GM23338 (cell line): Measurements from ENCODE around the gene UBN2.

Source experiments
- CREB1 ChIP-seq: fragments of 250-450 bp; sonication (Bioruptor Pico); IDR thresholded peaks from 2 replicates; pipeline ENCODE4 v1.5.0; 2020; ENCODE audit warnings: low read depth, mild to moderate bottlenecking, moderate library complexity
- EZH2 ChIP-seq: fragments of 200-600 bp; sonication (generic); IDR thresholded peaks from one replicate; pipeline ENCODE4 v1.8.0; 2017; ENCODE audit warnings: antibody characterized with exemption, mild to moderate bottlenecking, low read depth; ENCODE audit not compliant: unreplicated experiment
- EZH2phosphoT487 ChIP-seq: fragments of 200-600 bp; sonication (generic); IDR thresholded peaks from one replicate; pipeline ENCODE4 v1.8.1; 2018; ENCODE audit warnings: antibody characterized with exemption; ENCODE audit not compliant: unreplicated experiment
- JUNB ChIP-seq: IDR thresholded peaks from one replicate; pipeline ENCODE4 v1.6.1; 2016; ENCODE audit warnings: antibody characterized with exemption; ENCODE audit not compliant: unreplicated experiment
- NANOG ChIP-seq: IDR thresholded peaks from 2 replicates; pipeline ENCODE4 v1.6.1; 2016; ENCODE audit warnings: antibody characterized with exemption, borderline replicate concordance
- POLR2AphosphoS5 ChIP-seq: IDR thresholded peaks from 2 replicates; pipeline ENCODE4 v1.6.1; 2016; ENCODE audit warnings: antibody characterized with exemption, low read depth
- STAT1 ChIP-seq: IDR thresholded peaks from one replicate; pipeline ENCODE4 v1.6.1; 2016; ENCODE audit warnings: antibody characterized with exemption; ENCODE audit not compliant: unreplicated experiment
- ZNF331 ChIP-seq: fragments of 250-450 bp; sonication (Bioruptor Pico); IDR thresholded peaks from 2 replicates; pipeline ENCODE4 v1.5.0; 2020; ENCODE audit warnings: low read depth, mild to moderate bottlenecking, moderate library complexity
- TF ChIP-seq, protein P1 (sequence below), 2 experiments: fragments of 200-600 bp in 1 of 2; sonication (generic) in 1 of 2; conservative IDR thresholded peaks; 2 replicates each; pipeline versions ENCODE4 v1.5.1 to v1.6.1; 2016 to 2017; ENCODE audit warnings: antibody characterized with exemption in 2 of 2, low read depth in 2 of 2, mild to moderate bottlenecking in 2 of 2, moderate library complexity in 1 of 2
- TF ChIP-seq, protein P2 (sequence below): fragments of 250-450 bp; sonication (Bioruptor Pico); IDR thresholded peaks from 2 replicates; pipeline ENCODE4 v1.5.0; 2020; ENCODE audit warnings: mild to moderate bottlenecking, moderate library complexity
- TF ChIP-seq, protein P3 (sequence below): IDR thresholded peaks from one replicate; pipeline ENCODE4 v1.6.1; 2018; ENCODE audit warnings: antibody characterized with exemption; ENCODE audit not compliant: unreplicated experiment
- TF ChIP-seq, protein P4 (sequence below): IDR thresholded peaks from 2 replicates; pipeline ENCODE4 v1.6.1; 2016; ENCODE audit warnings: antibody characterized with exemption

DNA sequence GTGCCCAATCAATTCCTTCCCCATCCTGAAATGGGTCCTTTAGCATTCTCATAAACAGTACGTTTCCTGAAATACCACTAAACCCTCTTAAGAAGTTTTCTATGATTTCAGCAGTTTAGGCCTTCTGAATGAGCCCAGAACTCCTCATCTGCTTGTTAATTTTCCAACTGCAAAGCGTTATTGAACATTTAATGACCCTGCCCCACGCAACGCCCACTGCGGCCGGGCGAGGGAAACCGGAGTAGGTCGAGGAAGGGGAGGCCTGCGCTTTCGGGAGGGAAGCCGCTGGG is 608 bp upstream of the UBN2 start:
- TF ChIP-seq, protein P1, sequence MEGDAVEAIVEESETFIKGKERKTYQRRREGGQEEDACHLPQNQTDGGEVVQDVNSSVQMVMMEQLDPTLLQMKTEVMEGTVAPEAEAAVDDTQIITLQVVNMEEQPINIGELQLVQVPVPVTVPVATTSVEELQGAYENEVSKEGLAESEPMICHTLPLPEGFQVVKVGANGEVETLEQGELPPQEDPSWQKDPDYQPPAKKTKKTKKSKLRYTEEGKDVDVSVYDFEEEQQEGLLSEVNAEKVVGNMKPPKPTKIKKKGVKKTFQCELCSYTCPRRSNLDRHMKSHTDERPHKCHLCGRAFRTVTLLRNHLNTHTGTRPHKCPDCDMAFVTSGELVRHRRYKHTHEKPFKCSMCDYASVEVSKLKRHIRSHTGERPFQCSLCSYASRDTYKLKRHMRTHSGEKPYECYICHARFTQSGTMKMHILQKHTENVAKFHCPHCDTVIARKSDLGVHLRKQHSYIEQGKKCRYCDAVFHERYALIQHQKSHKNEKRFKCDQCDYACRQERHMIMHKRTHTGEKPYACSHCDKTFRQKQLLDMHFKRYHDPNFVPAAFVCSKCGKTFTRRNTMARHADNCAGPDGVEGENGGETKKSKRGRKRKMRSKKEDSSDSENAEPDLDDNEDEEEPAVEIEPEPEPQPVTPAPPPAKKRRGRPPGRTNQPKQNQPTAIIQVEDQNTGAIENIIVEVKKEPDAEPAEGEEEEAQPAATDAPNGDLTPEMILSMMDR (conservative IDR thresholded peaks at IDR 0.05; ENCODE audit: low read depth in 2 of 2) = no peak
- no peak for TF ChIP-seq EZH2phosphoT487
- TF ChIP-seq EZH2 = no peak
- no peak for TF ChIP-seq STAT1
- no peak for TF ChIP-seq CREB1 (CRISPR knock-in tag)
- TF ChIP-seq, protein P2, sequence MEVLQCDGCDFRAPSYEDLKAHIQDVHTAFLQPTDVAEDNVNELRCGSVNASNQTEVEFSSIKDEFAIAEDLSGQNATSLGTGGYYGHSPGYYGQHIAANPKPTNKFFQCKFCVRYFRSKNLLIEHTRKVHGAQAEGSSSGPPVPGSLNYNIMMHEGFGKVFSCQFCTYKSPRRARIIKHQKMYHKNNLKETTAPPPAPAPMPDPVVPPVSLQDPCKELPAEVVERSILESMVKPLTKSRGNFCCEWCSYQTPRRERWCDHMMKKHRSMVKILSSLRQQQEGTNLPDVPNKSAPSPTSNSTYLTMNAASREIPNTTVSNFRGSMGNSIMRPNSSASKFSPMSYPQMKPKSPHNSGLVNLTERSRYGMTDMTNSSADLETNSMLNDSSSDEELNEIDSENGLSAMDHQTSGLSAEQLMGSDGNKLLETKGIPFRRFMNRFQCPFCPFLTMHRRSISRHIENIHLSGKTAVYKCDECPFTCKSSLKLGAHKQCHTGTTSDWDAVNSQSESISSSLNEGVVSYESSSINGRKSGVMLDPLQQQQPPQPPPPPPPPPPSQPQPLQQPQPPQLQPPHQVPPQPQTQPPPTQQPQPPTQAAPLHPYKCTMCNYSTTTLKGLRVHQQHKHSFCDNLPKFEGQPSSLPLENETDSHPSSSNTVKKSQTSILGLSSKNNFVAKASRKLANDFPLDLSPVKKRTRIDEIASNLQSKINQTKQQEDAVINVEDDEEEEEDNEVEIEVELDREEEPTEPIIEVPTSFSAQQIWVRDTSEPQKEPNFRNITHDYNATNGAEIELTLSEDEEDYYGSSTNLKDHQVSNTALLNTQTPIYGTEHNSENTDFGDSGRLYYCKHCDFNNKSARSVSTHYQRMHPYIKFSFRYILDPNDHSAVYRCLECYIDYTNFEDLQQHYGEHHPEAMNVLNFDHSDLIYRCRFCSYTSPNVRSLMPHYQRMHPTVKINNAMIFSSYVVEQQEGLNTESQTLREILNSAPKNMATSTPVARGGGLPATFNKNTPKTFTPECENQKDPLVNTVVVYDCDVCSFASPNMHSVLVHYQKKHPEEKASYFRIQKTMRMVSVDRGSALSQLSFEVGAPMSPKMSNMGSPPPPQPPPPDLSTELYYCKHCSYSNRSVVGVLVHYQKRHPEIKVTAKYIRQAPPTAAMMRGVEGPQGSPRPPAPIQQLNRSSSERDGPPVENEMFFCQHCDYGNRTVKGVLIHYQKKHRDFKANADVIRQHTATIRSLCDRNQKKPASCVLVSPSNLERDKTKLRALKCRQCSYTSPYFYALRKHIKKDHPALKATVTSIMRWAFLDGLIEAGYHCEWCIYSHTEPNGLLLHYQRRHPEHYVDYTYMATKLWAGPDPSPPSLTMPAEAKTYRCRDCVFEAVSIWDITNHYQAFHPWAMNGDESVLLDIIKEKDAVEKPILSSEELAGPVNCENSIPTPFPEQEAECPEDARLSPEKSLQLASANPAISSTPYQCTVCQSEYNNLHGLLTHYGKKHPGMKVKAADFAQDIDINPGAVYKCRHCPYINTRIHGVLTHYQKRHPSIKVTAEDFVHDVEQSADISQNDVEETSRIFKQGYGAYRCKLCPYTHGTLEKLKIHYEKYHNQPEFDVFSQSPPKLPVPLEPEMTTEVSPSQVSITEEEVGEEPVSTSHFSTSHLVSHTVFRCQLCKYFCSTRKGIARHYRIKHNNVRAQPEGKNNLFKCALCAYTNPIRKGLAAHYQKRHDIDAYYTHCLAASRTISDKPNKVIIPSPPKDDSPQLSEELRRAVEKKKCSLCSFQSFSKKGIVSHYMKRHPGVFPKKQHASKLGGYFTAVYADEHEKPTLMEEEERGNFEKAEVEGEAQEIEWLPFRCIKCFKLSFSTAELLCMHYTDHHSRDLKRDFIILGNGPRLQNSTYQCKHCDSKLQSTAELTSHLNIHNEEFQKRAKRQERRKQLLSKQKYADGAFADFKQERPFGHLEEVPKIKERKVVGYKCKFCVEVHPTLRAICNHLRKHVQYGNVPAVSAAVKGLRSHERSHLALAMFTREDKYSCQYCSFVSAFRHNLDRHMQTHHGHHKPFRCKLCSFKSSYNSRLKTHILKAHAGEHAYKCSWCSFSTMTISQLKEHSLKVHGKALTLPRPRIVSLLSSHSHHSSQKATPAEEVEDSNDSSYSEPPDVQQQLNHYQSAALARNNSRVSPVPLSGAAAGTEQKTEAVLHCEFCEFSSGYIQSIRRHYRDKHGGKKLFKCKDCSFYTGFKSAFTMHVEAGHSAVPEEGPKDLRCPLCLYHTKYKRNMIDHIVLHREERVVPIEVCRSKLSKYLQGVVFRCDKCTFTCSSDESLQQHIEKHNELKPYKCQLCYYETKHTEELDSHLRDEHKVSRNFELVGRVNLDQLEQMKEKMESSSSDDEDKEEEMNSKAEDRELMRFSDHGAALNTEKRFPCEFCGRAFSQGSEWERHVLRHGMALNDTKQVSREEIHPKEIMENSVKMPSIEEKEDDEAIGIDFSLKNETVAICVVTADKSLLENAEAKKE (CRISPR knock-in tag) = no peak
- no peak for TF ChIP-seq JUNB
- no peak for TF ChIP-seq POLR2AphosphoS5
- no peak for TF ChIP-seq ZNF331 (CRISPR knock-in tag)
- TF ChIP-seq, protein P3, sequence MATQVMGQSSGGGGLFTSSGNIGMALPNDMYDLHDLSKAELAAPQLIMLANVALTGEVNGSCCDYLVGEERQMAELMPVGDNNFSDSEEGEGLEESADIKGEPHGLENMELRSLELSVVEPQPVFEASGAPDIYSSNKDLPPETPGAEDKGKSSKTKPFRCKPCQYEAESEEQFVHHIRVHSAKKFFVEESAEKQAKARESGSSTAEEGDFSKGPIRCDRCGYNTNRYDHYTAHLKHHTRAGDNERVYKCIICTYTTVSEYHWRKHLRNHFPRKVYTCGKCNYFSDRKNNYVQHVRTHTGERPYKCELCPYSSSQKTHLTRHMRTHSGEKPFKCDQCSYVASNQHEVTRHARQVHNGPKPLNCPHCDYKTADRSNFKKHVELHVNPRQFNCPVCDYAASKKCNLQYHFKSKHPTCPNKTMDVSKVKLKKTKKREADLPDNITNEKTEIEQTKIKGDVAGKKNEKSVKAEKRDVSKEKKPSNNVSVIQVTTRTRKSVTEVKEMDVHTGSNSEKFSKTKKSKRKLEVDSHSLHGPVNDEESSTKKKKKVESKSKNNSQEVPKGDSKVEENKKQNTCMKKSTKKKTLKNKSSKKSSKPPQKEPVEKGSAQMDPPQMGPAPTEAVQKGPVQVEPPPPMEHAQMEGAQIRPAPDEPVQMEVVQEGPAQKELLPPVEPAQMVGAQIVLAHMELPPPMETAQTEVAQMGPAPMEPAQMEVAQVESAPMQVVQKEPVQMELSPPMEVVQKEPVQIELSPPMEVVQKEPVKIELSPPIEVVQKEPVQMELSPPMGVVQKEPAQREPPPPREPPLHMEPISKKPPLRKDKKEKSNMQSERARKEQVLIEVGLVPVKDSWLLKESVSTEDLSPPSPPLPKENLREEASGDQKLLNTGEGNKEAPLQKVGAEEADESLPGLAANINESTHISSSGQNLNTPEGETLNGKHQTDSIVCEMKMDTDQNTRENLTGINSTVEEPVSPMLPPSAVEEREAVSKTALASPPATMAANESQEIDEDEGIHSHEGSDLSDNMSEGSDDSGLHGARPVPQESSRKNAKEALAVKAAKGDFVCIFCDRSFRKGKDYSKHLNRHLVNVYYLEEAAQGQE = no peak
- no peak for TF ChIP-seq NANOG
- TF ChIP-seq, protein P4, sequence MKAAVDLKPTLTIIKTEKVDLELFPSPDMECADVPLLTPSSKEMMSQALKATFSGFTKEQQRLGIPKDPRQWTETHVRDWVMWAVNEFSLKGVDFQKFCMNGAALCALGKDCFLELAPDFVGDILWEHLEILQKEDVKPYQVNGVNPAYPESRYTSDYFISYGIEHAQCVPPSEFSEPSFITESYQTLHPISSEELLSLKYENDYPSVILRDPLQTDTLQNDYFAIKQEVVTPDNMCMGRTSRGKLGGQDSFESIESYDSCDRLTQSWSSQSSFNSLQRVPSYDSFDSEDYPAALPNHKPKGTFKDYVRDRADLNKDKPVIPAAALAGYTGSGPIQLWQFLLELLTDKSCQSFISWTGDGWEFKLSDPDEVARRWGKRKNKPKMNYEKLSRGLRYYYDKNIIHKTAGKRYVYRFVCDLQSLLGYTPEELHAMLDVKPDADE = no peak
